ENCODE measurements around the gene DARS1.

- TF ChIP-seq ZNF565 (CRISPR knock-in tag; conservative IDR thresholded peaks at IDR 0.05; ENCODE audit: low read depth), result no peak
- no peak for TF ChIP-seq SNAI2 (CRISPR knock-in tag; IDR thresholded peaks at IDR 0.05)
- TF ChIP-seq GLIS3 (CRISPR knock-in tag; IDR thresholded peaks at IDR 0.05), result no peak
- TF ChIP-seq ESRRG (CRISPR knock-in tag; IDR thresholded peaks at IDR 0.05), result no peak
- no peak for TF ChIP-seq ZNF8 (CRISPR knock-in tag; IDR thresholded peaks at IDR 0.05)
- no peak for TF ChIP-seq ZFP3 (CRISPR knock-in tag; IDR thresholded peaks at IDR 0.05)
- TF ChIP-seq CREB5 (CRISPR knock-in tag; IDR thresholded peaks at IDR 0.05; ENCODE audit: low read depth), result no peak
- no peak for TF ChIP-seq PATZ1 (CRISPR knock-in tag; IDR thresholded peaks at IDR 0.05; ENCODE audit: borderline replicate concordance)
- no peak for TF ChIP-seq PPARA (CRISPR knock-in tag; IDR thresholded peaks at IDR 0.05; ENCODE audit: borderline replicate concordance)
- no peak for TF ChIP-seq RARB (CRISPR knock-in tag; IDR thresholded peaks at IDR 0.05)
- no peak for TF ChIP-seq ARNTL (CRISPR knock-in tag; IDR thresholded peaks at IDR 0.05; ENCODE audit: borderline replicate concordance, low read depth)
- TF ChIP-seq CSRNP3 (CRISPR knock-in tag; IDR thresholded peaks at IDR 0.05), result no peak
Observed at GRCh38 chr2:135874777-135875365, 110.6 kb downstream of the DARS1 start.
